OCI-LY1 (cell line): Measurements from ENCODE around the gene TAT.
A peak's percentile ranks its signal among the peaks of the same experiment; 100 is the strongest.

Experiments used
- H2AFZ ChIP-seq: fragments of 200-600 bp; sonication (generic), shearing (Covaris generic); 2 replicates; pipeline ENCODE4 v1.6.0; 2014; ENCODE audit warnings: antibody characterized with exemption, mild to moderate bottlenecking, low read length
- H3F3A ChIP-seq: fragments of 200-600 bp; sonication (generic), shearing (Covaris generic); 2 replicates; pipeline ENCODE4 v1.6.0; 2014; ENCODE audit warnings: mild to moderate bottlenecking, antibody characterized with exemption, low read length, moderate library complexity; ENCODE audit not compliant: insufficient read depth
- H3K27ac ChIP-seq: fragments of 200-600 bp; sonication (generic); 2 replicates; pipeline ENCODE4 v1.5.1; 2014; ENCODE audit warnings: low read length, mixed run types, mild to moderate bottlenecking, low read depth; ENCODE audit not compliant: poor library complexity, severe bottlenecking
- H3K27me3 ChIP-seq: fragments of 200-600 bp; sonication (generic); 2 replicates; pipeline ENCODE4 v1.6.0; 2014; ENCODE audit warnings: antibody characterized with exemption, mild to moderate bottlenecking, low read length, moderate library complexity; ENCODE audit not compliant: insufficient read depth
- H3K36me3 ChIP-seq: fragments of 200-600 bp; sonication (generic); 2 replicates; pipeline ENCODE4 v1.6.1; 2014; ENCODE audit warnings: mild to moderate bottlenecking, antibody characterized with exemption, low read length, moderate library complexity, mixed read lengths; ENCODE audit not compliant: insufficient read depth
- H3K4me1 ChIP-seq: fragments of 200-600 bp; sonication (generic); 2 replicates; pipeline ENCODE4 v1.5.1; 2014; ENCODE audit warnings: mild to moderate bottlenecking, low read length, moderate library complexity; ENCODE audit not compliant: insufficient read depth, severe bottlenecking
- H3K4me2 ChIP-seq: fragments of 200-600 bp; sonication (generic), shearing (Covaris generic); 2 replicates; pipeline ENCODE4 v1.6.1; 2014; ENCODE audit warnings: low read length
- H3K4me3 ChIP-seq: fragments of 200-600 bp; sonication (generic); 2 replicates; pipeline ENCODE4 v1.5.1; 2014; ENCODE audit warnings: low read length, low read depth, mild to moderate bottlenecking, mixed read lengths; ENCODE audit not compliant: poor library complexity, severe bottlenecking
- H3K79me2 ChIP-seq: fragments of 200-600 bp; shearing (Covaris generic); 2 replicates; pipeline ENCODE4 v1.6.1; 2016; ENCODE audit warnings: mixed run types, low read length, mixed read lengths; ENCODE audit not compliant: insufficient read depth
- H3K9ac ChIP-seq: fragments of 200-600 bp; sonication (generic), shearing (Covaris generic); 2 replicates; pipeline ENCODE4 v1.6.1; 2014; ENCODE audit warnings: mild to moderate bottlenecking, low read length, mixed read lengths
- H3K9me2 ChIP-seq: fragments of 200-600 bp; sonication (generic), shearing (Covaris generic); 2 replicates; pipeline ENCODE4 v1.6.1; 2014; ENCODE audit warnings: low read depth, mild to moderate bottlenecking, low read length, mixed read lengths
- H3K9me3 ChIP-seq: fragments of 200-600 bp; shearing (Covaris generic); 2 replicates; pipeline ENCODE4 v1.6.1; 2014; ENCODE audit warnings: low read length, mixed read lengths
- H4K20me1 ChIP-seq: fragments of 200-600 bp; sonication (generic), shearing (Covaris generic); 2 replicates; pipeline ENCODE4 v1.6.0; 2016; ENCODE audit warnings: mild to moderate bottlenecking, low read length; ENCODE audit not compliant: insufficient read depth
- CTCF ChIP-seq: fragments of 200-600 bp; sonication (generic), shearing (Covaris generic); IDR thresholded peaks from 2 replicates; pipeline ENCODE4 v1.5.1; 2017; ENCODE audit warnings: mild to moderate bottlenecking, antibody characterized with exemption, low read length, moderate library complexity, mixed read lengths
- EZH2 ChIP-seq: fragments of 200-600 bp; sonication (generic), shearing (Covaris generic); IDR thresholded peaks from 2 replicates; pipeline ENCODE4 v1.8.0; 2017; ENCODE audit warnings: borderline replicate concordance, mixed run types, mild to moderate bottlenecking, antibody characterized with exemption, low read length, moderate library complexity, mixed read lengths

The TAT gene

GRCh38 chr16:71542377-71542776, 34.5 kb downstream of the TAT start:
- no peaks in the 10 kb centered on the region for H3K9me3 ChIP-seq
- no peaks in the 10 kb centered on the region for H3F3A ChIP-seq
- H4K20me1 ChIP-seq = no peaks in the 10 kb centered on the region
- TF ChIP-seq CTCF (peak; percentile 83), EZH2 (no peak)
- no peak overlapping the region for H3K9ac ChIP-seq
- no peaks in the 10 kb centered on the region for H3K9me2 ChIP-seq
- no peaks in the 10 kb centered on the region for H3K79me2 ChIP-seq
- H3K27ac ChIP-seq = no peak overlapping the region
- no peak overlapping the region for H2AFZ ChIP-seq
- H3K4me1 ChIP-seq = no peaks in the 10 kb centered on the region
- no peak overlapping the region for H3K4me3 ChIP-seq
- no peaks in the 10 kb centered on the region for H3K36me3 ChIP-seq
- no peak overlapping the region for H3K4me2 ChIP-seq
- no peaks in the 10 kb centered on the region for H3K27me3 ChIP-seq

GRCh38 chr16:71537643-71538042, 39.2 kb downstream of the TAT start:
- H3K4me2 ChIP-seq = no peak overlapping the region
- TF ChIP-seq CTCF (peak; percentile 62), EZH2 (no peak)
- no peak overlapping the region for H3K4me3 ChIP-seq
- H3K9me2 ChIP-seq = no peaks in the 10 kb centered on the region
- H3K9ac ChIP-seq = no peak overlapping the region
- H3K79me2 ChIP-seq = no peaks in the 10 kb centered on the region
- H3K27ac ChIP-seq = no peak overlapping the region
- H3K9me3 ChIP-seq = no peaks in the 10 kb centered on the region
- no peaks in the 10 kb centered on the region for H3K36me3 ChIP-seq
- no peaks in the 10 kb centered on the region for H4K20me1 ChIP-seq
- H3F3A ChIP-seq = no peaks in the 10 kb centered on the region
- no peaks in the 10 kb centered on the region for H3K4me1 ChIP-seq
- H3K27me3 ChIP-seq = no peaks in the 10 kb centered on the region
- no peak overlapping the region for H2AFZ ChIP-seq

GRCh38 chr16:71536752-71537499, 40.0 kb downstream of the TAT start:
- no peak overlapping the region for H3K4me2 ChIP-seq
- no peaks in the 10 kb centered on the region for H3K4me1 ChIP-seq
- no peak overlapping the region for H3K9ac ChIP-seq
- H2AFZ ChIP-seq = no peak overlapping the region
- no peaks in the 10 kb centered on the region for H3K27me3 ChIP-seq
- no peaks in the 10 kb centered on the region for H3K9me2 ChIP-seq
- H3K36me3 ChIP-seq = no peaks in the 10 kb centered on the region
- no peak overlapping the region for H3K4me3 ChIP-seq
- H3F3A ChIP-seq = no peaks in the 10 kb centered on the region
- no peaks in the 10 kb centered on the region for H4K20me1 ChIP-seq
- H3K27ac ChIP-seq = no peak overlapping the region
- H3K9me3 ChIP-seq = no peaks in the 10 kb centered on the region
- H3K79me2 ChIP-seq = no peaks in the 10 kb centered on the region
- TF ChIP-seq CTCF (no peak), EZH2 (no peak)
